COLO829 (cell line): ENCODE results near the gene SDK2.

Experiments used
- DNase-seq: peaks from one replicate; pipeline ENCODE4 v3.0.0; 2012; ENCODE audit warnings: low spot score

Gene SDK2

DNA sequence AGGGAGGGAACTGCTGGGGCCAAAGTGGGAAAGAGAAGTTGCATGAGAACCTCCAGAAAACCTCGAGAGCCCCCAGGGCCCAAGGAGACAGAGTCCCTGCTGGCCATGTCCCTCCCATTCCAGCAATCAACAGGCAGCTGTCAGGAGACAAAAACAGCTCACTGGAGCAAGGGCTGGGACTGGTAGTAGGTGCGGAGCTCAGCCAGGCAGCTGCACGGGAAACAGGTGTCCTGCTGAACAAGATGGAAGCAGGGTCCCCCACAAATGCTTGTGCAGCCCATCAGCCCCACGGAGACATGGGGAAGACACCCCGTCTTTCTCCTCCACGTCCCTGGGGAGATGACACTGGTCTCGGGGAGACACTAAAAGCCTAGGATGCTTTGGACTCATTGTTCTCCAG, 34.5 kb downstream of the SDK2 start:
- no peak for DNase-seq

DNA sequence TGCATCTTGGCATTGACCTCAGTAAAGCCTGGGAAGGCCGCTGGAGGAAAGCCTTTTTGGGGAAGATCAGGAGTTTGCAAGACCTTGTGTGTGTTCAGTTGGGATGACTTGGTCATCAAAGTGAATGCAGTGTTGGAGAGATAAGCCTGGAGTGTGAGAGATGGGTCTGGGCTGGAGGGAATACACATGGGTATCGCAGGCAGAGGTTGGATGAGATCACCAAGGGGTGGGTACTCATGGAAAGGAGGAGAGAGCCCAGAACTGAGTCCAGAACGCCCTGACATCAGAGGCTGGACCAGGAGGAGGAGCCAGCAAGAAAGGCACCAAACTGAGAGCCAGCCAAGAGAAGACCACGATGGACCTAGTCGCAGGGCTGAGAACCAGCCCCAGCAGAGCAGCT, 35.2 kb downstream of the SDK2 start:
- no peak for DNase-seq

DNA sequence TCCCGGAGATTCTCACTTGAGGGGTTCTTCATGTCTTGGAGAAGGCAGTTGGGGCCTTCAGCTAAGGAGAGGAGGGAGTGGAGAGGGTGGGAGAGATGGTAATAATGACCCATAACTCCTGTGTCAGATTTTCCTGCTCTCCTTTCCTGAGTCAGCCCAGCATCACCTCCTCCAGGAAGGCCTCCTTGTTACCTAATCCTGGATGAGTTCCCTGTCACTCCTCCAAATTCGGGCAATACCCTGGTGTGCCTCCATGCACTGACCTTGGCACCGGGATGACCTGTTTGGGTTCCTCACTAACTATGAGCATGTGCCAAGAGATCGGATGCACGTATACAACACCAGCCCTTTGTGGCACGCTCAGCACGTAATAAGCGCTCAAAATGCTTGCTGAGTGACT, 38.8 kb downstream of the SDK2 start:
- DNase-seq = no peak

DNA sequence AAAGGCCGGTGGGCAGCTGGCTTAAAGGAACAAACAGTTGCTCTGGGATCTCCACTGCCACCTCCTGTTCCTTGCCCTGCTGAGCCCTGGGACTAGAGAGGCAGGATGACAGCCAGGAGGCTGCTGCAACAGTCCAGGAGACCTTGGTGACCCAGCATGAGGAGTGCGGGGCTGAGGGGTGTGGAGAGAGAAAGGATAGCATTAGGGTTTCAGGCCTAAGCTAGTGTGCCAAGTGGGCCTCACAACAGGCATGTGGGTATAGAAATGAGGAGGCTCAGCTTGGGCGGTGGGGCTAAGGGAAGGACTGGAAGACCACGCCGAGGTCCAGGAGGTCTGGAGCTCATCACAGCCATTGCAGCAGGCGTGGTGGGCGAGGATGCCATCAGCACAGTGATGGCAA, 39.8 kb downstream of the SDK2 start:
- no peak for DNase-seq

DNA sequence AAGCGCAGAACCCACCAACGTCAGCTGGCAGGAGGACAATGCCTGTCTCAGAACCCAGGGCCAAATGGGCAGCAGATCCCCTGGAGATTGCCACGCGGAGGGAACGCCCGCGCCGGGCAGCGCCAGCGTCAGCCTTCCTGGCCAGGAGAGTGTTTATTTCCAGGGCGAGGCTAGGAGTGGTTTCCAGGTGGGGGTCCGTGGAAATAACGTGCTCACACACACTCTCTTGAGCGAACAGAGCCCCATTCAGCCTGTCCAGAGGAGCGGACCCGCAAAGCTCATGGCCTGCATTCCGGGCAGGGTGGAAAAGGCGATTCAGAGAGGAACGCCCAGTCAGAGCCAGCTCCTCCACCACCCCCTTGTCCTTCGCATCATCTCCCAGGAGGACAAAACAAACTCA, 40.3 kb downstream of the SDK2 start:
- no peak for DNase-seq

DNA sequence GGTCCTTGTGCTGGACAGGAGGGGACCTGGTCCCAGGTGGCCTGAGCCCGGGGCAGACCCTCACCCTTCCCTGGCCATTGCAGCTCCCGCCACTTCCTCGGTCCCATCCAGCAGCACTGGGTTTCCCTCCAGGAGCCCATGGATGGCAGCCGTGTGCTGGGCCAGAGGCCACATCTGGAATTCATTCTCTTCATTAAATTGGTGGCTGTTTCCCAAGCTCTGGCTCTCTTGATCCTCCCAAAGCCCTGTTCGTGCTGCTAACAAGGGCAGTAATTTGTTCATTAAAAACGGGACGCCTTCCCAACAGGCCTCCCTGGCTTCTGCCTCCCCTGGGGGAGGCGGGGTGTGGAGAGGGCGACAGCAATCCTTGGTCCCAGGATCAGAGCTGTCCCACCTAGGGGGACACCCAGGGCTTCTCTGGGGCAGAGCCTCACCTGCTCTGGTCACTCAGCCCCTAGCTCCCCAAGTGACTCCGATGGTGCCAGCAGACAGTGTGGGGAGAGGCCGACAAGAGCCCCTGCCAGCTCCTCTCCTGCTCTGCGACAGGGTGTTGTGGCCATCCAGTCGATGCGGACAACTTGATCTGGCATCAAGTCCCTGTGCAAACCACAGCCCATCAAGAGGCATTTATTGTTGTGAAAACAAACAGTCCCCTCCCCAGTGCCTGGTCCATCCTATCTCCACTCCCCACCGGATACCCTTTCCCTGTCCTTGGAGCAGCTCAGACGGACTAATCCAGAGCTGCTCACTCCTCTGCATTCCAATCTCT, 44.0 kb downstream of the SDK2 start:
- no peak for DNase-seq

DNA sequence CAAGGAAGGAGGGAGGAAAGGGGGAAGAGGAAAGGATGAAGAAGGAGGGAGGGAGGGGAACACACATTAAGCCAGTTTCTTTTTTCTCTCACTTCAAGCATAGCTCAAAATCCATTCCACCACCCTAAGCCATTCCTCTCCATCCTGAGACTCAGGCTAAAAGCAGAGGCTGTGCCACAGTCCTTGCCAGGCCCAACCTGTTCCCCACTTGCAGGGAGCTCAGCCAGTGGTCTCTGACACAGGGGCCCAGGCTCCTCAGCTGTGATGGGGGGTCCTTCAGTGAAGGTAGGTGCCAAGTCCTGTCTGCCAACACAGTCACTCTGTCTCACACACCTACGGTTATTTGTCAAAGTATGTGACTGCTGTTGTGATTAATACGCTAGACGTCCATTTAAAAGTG, 44.6 kb downstream of the SDK2 start:
- DNase-seq = no peak

DNA sequence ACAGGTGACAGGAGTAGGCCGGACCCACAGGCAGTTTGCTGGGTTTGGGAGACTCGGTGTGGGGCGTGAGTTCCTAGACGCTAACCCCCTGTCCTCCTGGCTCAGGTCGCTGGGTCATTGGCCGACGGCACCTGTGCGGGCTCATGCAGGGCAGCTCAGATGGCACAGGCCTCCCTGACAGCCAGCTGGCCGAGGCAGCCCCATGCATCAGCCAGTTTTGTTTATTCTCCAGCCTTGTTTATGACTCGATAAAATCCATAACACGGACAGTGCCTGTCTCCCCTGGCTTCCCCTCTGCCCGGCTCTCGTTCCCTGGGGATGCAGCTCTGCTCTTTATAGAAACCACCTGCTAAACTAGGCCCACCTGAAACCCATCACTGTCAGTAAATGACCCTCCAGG, 46.0 kb downstream of the SDK2 start:
- no peak for DNase-seq

DNA sequence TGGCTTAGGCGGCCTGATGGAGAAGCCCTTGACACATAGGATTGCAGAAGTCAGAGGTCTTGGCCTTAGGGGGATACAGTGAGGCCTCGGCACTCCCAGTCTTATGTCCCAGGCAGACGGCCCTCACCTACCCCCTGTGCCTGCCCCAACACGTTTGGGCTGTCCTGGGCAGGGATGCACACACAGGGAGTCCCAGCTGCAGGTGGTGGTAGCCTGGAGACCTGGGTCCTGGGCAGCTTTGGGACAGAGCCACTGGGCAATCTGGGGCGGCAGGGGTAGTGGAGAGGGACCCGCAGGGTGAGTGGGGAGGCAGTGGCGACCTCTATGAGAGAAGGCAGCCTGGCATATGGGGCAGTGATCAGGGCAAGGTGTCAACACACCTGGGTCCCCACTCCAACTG, 48.3 kb downstream of the SDK2 start:
- no peak for DNase-seq

DNA sequence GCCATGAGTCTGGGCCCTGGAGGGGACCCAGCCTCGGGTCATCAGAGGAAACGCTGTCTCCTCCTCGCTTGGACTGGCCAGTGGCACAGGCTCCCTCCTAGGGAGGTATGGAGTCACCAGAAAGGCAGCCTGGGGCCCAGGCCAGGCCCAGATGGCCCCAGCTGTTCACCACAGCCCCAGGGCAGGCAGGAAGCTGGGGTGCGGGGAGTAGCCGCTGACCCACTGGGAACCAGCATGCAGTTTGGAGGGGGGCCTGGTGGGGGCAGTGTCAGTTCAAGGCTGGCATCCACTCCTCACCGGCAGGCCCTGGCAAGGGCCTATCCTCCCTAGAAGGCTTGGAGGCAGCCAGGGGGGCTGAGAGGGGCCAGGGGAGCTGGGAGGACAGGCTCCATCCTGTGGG, 48.8 kb downstream of the SDK2 start:
- DNase-seq = no peak

DNA sequence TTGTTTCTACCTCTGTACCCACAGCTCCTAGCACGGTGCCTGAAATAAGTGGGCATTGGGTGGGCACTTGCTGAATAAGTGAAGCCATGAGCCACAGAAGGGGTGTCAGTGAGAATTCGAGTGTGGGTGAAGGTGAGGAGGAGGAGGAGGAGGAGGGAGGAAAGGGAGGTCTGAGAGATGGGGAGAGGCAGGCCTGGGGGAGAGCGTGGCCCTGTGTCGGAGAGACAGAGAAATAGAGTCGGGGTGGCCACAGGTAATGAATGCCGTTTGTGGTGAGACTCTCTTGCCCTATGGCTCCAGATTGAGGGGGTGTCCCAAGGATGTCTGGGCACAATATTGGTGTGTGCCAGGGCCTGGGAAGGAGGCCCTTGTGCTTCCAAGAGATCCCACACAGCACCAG, 49.2 kb downstream of the SDK2 start:
- no peak for DNase-seq

DNA sequence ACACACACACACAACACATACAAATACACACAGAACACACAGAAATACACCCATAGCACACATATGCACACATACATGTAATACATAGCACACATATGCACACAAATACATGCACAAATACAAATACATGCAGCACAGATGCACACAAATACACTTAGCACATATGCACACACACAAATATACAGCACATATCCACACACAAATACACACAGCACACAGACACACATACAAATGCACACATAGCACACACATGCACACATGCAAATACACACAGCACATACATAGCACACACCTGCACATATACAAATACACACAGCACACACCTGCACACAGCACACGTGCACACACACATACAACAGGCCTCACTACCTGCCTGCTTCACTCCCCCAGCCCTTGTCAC, 49.6 kb downstream of the SDK2 start:
- no peak for DNase-seq

DNA sequence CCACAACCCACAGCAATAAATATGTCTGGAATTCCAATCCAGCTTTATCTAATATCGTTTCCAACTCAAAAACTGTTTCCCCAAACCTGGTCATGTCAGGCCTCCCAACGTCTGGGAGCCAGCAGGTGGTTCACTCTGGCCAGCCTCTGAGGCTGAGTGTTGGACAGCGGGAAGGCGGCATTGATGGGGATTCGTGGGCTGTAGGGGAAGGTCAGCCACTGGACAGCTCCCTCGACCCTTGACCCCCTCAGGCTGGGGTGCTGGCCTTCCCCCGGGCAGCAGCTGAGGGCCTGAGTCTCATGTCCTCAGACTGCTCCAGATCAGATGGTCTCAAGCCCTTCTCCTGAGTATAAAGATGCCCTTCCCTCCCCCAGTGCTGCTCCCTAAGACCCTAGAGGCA, 50.2 kb downstream of the SDK2 start:
- DNase-seq = no peak

DNA sequence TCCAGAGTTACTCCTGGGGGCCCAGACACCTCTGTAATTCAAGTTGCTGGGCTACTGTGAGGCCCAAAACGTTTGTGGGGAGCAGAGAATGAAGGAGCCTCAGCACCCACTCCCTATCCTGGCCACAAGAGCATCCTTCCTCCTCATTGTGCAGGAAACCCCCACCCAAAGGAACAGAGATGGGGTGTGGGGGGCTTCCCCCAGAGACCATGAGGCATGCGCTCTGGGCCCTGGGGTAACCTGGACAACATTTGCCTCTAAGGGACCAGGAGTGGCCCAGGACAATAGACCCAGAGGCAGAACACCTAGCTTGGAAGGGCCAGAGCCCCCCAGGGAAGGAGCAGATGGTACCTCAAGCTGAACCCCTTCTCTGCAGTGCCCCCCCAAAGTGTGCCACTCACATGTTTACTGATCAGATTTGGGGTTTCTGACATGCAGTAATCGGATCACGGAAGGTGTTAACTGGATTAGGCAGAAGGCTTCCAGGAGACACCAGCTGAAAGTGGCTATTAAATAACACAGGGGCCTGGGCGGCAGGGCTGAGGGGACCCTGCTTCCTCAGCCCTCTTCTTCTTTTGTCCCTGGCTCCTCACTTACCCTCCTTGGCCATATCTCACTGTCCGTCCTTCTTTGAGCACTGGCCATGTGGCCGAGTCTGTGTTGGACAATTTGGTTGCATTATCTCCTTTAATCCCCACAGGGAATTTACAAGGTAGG, 50.8 kb downstream of the SDK2 start:
- DNase-seq = no peak

DNA sequence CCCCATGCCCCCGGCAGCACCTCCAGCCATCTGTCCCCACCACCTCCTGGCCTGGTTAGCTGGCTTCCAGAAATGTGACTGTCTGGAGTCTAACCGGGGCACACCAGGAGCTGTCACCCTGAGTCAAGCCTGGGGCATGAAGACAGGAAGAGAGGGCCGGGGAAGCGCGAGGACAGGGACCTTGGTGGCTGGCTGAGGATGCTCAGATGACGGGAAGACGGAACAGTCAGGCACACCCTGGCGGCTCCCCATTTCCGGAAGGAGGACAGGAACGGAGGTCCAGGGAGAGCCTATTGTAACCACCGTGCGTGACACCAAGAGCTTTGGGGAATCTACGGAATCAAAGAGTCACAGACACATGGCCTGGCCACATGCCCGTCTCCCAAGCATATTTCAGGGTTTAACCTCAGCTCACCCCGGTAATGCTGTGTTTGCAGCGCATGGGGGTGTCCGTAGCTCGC, 51.7 kb downstream of the SDK2 start:
- no peak for DNase-seq

DNA sequence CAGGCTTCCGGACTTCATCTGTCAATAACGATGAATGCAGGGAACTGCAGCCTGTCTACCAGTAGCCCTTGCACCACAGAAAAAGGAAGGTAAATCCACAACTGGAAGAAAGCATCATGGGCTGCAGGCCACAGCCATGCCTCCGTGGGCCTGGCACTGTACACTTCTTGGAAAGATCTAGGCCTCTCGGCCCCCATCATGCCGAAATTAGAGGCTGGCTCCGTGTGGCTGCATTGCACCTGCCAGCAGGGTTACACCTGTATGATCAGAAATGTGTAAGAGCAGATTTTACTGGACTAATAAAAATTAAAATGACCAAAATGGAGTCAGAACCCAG, 52.2 kb downstream of the SDK2 start:
- DNase-seq = no peak

DNA sequence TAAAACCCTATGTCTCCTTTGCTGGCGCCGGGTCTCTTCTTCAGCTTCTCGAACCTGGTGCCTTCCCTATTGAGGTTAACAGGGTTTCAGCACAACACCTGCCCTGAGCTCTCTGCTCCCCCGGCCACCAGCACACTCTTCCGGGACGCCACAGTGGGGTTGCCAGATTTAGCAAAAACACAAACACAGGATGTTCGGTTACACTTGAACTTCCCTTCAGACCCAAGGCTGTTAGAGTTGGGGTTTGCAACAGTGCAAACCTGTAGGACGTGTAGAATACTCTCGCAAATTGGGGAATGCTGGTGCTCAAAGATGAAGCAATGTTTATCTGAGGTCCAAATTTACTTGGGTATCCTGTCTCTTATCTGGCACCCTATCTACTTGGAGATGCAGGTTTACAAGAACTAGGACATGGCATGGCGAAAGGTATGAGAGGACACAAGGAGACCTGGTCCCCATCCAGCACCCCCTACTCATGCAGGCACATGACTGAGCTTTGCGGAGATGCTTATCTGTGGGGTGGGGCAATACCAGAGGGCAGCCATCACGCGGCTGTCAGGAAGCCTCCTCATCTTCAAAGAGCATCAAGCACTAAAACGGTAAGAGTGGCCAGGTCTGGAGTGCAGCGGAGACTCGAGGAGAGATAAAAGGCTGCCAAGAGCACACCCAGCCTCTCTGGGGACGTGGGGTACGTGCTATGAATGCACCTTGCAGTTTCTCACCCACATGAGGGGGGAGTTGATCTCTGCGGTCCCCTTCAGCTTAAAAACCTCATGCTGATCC, 52.8 kb downstream of the SDK2 start:
- DNase-seq = no peak

DNA sequence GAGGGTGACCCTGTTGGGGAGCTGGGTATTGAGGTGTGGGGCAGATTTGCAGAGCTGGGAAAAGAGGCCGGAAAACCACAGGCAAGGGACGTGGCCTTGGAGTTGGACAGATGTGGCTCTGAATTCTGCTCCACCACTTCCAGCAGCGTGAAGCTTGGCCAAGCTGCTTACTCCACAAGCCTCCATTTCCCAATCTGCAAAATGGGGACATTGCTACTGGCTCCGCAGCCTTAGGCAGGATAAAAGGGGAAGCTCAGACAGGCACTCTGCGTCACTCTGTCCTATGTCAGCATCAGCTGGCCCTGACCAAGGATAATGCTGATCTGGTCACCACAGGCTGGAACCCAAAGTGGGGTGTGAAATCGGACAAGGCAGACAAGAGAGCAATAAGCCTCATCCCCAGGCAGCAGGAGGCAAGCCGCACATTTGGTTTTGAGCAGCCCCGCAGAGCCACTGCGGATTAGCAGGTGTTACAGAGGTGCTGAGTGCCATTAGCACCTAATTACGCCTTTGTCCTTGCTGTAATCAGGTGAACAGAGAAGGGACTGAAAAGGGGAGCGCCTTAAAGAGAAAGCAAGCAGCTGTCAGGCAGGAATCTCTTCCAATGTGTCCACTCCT, 54.8 kb downstream of the SDK2 start:
- DNase-seq = no peak

DNA sequence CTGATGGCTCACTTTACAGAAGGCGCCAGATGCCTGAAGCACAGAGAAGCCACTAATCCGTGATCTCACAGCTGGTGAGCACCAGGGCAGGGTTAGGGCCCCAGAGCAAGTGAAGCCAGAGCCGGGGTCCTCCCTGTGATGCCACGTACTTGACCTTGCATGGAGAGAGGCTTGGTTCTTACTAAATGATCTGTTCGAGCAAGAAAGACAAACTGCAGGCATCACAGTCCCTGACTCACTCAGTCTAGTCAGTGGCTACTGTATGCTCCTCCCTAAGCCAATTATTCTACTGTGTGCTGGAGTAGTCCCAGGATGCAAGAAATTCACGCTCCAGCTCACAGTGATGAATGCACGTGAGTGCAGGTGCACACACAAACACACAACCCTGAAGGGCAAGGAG, 55.4 kb downstream of the SDK2 start:
- DNase-seq = no peak

DNA sequence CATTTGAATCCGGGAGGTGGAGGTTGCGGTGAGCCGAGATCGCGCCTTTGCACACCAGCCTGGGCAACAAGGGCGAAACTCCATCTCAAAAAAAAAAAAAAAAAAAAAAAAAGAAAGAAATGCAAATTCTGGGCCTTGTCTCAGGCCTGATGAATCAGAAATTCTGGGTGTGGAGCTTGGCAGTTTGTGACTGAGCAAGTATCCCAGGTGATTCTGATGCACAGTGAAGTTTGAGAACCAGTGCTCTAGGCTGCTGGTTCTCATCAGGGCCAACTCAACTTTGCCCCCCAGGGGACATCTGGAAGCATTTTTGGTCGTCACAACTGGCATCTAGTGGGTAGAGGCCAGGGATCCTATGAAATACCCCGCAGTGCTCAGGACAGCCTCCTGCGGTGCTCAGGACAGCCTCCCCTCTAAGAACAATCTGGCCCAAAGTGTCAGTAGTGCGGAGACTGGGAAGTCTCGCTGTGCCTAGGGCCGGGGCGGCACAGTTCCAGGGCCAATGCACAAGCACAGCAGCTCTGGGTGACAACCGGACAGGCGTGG, 55.9 kb downstream of the SDK2 start:
- DNase-seq = no peak

DNA sequence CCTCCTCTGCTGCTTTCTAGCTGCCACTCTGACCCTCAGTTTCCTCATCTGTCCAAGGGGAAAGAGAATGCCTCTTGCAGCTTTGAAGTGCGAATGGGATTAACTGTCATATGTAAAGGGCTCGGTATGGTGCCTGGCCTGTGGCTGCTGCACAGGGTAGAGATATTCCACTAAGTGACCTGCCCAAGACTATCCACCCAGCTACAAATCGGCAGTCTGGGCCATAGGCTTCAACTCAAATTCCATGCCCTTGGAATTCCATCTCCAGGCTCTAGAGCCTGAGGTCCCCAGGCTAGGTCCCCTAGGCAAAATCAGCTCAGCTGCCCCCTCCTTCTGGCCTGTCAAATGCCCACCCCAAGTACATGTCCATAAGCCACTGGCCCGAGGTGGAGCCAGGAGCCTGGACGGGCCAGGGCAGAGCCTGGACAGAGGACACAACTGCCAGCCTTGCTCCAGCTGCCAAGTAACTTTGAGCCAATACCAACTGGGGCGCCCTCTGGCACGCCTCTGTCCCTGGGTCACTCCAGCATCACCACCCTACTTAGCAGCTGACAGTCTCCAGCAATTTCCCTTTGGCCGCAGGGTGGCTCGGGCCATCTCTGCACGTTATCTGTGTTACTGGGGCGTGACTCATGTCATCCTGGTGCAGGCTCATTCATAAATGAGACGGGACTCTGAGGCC, 57.2 kb downstream of the SDK2 start:
- peak; percentile 14 for DNase-seq

DNA sequence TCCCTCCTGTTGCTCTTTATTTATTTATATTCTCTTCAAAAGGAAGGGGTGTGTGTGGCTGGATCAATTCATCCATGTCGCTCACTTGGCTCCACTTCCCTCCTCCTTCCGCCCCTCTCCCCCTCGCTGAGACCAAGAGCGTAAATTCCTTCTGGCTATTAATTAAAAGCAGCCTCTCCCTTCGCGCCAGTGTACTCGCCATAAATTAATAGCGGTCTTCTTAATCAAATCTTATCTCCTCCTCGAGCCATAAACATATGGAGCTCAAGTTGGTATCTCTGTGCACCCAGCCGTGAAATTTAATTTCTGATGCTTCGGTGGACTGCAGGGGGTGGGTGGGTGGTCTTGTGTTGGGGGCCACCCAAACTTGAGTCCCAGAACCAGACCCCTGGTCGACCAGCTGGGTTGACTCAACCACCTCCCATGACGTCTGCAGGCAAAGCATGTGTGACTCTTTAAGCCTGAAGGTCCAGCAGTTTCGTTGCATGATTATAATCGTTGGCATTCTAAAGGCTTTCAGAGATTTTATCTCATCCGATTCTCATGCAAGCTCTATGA, 57.9 kb downstream of the SDK2 start:
- DNase-seq = no peak
